ENCODE results near the gene DDAH2.
A peak's percentile ranks its signal among the peaks of the same experiment; 100 is the strongest.

Gene DDAH2

DNA sequence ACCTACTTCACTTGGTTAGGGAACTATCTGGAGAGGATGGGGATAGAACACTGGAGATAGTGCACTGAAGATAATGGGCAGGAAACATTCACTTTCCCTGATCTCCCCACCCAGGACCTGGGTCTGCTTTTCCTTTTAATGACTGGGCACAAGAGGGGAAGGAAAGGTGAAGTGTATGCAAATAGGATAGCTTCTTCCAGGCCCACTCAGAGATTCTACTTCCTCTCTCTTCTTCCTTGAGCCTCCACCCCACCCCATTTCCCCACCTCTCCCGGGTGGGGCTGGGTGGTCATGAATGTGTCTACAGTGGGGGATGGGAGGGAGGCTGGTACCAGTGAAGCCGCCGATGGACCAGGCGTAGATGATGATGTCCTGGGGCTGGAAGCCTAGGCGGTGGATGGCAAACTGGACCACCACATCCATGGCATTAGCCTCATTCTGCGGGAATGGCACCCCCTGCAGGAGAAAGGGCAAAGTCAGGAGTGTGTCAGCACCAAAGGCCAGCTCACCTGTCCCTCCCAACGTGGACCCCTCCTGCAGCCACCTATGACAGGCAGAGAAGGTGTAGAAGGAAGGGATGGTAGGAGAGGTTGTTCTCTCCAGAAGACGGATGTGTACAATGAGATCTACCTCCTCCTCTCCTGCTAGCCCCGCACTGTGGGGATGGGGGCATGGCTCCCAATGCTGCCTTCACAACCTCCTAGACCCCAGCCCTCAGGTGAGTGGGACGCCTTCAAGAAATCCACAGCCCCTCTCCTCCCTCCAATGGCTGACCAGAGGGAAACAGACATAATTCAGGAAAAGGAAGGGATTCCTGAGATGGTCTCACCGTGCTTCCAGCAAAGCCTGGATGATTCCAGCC, 39.6 kb downstream of the DDAH2 start:
- DNase-seq (ENCODE audit: low read depth in 3 of 3), result no peak

DNA sequence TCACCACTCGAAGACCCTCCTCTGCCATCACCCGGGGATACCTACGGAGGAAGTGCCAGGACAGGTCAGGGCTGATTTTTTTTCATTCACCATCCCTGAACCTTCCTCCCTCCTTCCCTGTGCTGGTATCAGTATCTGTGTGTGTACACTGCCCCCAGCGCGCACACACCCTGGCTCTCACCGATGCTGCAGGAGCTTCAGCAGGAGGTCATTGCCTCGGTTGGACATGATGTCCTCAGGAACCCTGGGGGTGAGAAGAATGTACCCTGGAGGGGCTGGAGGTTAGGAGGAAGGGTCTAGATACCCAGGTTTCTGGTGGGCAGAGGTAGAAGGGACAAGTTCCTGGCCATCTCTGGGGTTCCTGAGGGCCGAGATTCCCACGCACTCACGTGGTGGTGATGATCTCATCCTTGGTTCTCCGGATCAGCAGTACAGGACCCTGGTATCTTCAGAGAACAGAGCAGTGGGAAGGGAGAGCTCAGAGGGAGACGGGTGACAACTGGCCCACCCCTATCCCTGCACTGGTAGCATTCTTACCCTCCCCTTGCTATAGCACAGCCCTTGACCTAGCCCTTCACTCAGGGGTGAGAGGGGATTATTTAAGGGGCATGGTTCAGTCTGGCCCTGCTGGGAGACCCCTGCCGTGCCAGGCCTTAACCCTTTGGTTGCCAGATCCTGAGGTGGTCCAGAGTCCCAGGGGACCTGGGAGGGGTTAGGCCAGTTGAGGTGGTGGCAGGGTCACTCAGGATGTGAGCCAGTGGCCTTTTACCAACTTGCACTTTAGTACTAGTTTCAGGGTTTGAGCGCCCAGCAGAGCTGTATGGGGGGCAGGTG, 41.0 kb downstream of the DDAH2 start:
- no peak for DNase-seq (ENCODE audit: low read depth in 3 of 3)

DNA sequence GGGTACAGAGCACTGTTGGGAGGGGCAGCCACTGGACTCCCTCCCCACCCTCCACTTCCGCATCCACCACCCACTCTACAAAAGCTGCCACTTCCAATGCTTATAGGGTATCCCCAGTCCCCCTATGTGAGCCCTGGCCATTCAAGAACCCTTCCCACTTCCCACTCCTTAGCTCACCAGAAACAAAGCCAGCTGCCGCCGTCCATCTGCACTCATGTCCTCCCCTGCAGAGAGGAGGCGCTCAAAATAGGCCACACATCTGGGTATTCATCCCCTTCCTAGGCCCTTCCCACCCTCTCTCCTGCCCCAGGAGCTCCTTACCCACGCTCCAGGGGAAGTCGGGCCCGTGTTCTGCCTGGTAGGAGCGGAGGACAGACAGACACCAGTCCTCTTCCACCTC, 41.8 kb downstream of the DDAH2 start:
- no peak for DNase-seq (ENCODE audit: low read depth in 3 of 3)

DNA sequence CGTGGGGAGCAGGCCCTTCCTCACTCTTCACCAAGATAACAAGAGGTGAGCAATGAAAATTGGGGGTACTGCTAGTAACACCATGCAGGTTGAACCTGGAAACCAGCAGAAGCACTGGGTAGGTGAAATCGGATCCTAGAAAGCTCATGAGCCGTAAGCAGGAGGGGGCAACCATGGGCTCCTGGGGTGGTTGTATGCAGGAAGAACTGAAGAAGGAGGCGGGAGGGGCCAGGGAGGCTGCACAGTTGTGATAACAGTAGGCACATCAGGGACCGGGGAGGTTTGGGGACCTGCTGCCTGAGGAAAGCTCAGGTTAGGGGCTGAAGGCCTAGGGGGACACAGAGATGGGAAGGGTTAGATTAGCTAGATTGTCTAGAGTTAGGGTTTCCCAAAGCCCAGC, 42.6 kb downstream of the DDAH2 start:
- DNase-seq (ENCODE audit: low read depth in 3 of 3), result no peak

DNA sequence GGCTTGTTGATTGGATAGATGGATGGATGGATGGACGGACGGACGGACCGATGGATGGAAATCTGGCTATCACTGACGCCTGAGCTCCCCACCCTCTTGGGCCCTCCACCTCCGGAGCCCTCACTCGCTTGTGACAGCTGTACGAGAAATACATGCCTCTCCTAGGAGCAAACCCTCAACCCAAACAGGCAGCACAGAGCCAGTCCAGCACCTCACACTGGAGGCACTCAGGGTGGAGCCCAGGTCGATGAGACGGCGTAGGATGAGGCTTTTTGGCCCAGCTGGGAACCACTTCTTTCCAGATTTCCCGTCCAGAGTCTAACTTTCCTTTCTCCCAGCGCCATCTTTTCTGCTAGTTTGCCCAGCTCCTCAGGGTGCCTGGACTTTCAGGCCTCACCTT, 45.5 kb downstream of the DDAH2 start:
- no peak for DNase-seq (ENCODE audit: low read depth in 3 of 3)

DNA sequence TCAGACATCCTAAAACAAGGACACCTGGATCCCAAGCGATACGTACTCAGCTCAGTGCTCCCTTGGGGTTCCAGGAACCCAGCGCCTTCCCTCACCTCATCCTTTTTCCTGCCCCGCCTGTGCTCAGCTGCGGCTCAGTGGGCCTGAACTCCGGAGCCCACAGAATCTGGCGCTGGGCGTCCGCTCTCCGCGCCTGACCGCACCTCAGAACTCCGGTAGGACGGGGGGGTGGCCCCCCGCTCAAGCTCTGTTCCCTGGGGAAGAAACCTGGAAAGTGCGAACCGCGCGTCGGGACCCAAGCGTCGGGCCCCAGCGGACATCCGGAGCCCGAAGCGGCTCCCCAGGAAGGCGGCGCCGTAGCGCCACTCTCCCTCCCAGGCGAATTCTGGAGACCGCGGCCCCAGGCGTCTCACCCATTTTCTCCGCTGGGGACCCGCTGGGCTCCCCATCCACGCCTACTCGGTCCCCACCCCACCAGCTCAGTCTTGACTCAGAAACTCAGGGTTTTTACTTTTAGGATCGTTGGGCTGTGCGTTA, 47.9 kb downstream of the DDAH2 start:
- no peak for DNase-seq (ENCODE audit: low read depth in 3 of 3)

DNA sequence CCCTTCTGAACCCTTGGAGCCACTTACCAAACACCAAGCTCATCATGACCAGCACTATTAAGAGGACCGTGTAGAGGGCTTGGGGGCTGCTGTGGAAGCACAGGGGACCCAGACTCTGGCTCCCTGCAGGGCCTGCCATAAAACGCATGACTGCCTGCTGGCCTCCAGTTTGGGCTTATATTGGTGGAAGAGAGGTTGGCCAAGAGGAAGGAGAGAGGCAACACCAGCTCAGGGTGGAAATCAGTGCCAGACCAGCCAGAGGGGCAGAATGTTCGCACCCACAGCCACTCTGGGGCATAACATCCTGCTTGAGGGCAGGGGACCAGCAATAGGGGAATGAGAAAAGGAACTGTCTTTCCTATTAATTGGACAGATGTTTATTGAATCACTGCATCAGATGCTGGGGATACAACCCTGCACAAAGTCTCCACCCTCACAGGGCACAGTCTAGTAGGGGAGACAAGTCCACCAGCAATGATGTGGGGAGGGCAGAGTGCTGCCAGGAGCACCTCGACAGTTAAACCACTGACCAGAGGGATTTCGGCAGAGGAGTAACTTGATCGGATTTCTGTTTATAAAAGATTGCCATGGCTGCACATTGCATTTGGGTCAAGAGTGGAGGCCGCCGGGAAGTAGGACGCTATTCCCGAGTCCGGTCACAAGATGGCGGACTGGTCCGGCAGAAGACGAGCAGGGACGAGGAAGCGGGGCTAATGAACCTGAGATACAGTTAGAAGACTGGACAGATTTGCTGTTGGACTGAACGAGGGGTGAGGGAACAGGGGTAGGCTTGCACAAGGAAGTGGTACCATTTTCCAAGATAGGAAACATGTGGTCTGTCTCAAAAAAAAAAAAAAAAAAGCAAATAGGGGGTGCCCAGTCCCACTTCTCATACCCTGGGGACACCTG, 48.6 kb downstream of the DDAH2 start, which contains the start of gene LY6G5C:
LY6G5C (minus strand) TSS at position 842 of the 909 bp plus-strand sequence; CDS start at position 148, 694 bp downstream.
- DNase-seq (ENCODE audit: low read depth in 3 of 3), result peak in 1 of 3 experiments; percentile 44

DNA sequence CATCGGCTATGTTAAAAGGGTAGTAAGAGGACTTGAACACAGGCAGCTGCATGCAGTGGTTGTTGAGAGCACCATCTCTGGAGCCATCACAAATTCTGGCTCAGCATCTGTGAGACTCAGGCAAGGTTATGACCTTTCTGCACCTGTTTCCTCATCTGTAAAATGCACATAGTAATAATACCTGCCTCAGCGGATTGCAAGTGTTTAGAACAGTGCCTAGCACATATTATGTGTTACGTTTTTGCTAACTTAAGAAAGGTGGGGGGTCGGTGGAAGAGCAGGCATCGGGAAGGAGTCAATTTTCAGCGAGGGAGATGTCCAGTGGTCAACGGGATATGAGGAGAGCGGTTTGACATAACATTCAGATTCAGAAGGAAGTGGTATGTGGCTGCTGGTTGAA, 51.1 kb downstream of the DDAH2 start:
- DNase-seq (ENCODE audit: low read depth in 3 of 3), result no peak
